ENCODE measurements around the gene ANKRD36C. TPM values are rescaled to one million over a fixed set of nuclear protein-coding genes. Genes with fewer than 3 reads are reported as not detected.
"Not testable (repeated sequence)": the region's sequence is repeated elsewhere in the genome, so short reads cannot be mapped to it uniquely, and the experiment has no call there.

ANKRD36C gene
- total RNA-seq, 1 experiment from 2014 or later = 22.0 TPM

DNA sequence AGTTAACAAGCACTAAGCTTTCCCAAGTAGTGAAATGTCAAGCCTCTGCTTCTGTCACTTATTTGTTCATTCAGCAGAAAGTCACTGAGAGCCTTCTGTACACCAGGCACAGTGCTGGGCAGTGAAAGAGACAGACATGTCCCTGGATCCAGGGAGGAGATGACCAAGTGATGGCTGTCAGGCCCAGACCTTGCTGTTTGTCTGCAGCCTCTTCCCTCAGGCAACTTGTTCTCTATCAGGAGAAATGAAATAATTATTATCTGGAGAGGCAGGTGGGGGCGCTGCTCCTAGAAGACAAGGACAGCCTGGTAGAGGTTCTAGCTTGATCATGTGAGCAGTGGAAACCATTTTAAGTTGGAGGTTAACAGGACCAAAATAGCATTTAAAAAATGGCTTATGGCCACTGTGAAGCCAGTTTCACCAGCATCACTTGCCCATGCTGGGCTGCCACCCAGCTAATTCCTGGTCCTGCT is 21.2 kb upstream of the ANKRD36C start:
- H3K9me3 ChIP-seq (ENCODE audit: control insufficient read depth, insufficient read depth, low read depth, low read length); POLR2A ChIA-PET; DNase-seq (ENCODE audit: low read depth, low spot score); in situ Hi-C loops (cut with HindIII; ENCODE audit: low pct_unique_long_range_greater_than_20kb, low sequenced_read_pairs); H3K4me1 ChIP-seq (ENCODE audit: control insufficient read depth, insufficient read depth, low read length); intact Hi-C loops (cut with micrococcal nuclease; ENCODE audit: unreplicated experiment); BruUV-seq (replicated peaks); ATAC-seq; H3K4me3 ChIP-seq (ENCODE audit: low read depth in 2 of 2, low read length in 2 of 2); H3K36me3 ChIP-seq (ENCODE audit: control insufficient read depth, insufficient read depth, low read length); H3K27ac ChIP-seq (ENCODE audit: low read length); H3K27me3 ChIP-seq (ENCODE audit: control insufficient read depth, insufficient read depth, low read length); CTCF ChIA-PET: not testable (repeated sequence)
- TF ChIP-seq, protein P1, sequence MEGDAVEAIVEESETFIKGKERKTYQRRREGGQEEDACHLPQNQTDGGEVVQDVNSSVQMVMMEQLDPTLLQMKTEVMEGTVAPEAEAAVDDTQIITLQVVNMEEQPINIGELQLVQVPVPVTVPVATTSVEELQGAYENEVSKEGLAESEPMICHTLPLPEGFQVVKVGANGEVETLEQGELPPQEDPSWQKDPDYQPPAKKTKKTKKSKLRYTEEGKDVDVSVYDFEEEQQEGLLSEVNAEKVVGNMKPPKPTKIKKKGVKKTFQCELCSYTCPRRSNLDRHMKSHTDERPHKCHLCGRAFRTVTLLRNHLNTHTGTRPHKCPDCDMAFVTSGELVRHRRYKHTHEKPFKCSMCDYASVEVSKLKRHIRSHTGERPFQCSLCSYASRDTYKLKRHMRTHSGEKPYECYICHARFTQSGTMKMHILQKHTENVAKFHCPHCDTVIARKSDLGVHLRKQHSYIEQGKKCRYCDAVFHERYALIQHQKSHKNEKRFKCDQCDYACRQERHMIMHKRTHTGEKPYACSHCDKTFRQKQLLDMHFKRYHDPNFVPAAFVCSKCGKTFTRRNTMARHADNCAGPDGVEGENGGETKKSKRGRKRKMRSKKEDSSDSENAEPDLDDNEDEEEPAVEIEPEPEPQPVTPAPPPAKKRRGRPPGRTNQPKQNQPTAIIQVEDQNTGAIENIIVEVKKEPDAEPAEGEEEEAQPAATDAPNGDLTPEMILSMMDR (IDR thresholded peaks at IDR 0.05) = peak; percentile 29

DNA sequence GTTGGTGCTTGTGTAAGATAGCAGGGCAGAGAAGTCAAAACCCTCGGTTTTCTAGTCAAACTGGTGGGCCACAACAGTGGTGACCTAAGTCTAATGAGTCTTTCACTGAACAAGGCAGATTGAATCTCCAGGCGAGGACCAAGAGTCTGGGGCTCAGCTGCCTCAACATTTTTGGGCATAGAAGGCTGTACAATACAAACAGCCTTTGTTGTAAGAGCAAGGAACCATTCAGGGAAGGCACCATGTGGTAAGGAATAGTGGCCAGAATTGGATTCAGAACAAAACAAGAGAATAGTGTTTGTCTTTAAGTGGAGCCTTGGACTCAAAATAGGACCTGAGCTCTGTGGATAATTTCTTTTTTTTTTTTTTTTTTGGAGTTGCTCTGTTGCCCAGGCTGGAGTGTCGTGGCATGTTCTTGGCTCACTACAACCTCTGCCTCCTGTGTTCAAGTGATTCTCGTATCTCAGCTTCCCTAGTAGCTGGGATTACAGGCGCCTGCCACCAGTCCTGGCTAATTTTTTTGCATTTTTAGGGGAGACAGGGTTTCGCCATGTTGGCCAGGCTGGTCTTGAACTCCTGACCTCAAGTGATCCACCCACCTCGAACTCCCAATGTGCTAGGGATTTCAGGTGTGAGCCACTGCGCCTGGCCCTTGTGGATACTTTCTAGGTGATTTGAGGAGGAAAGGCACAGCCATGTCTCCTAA is 20.6 kb upstream of the ANKRD36C start:
- H3K27ac ChIP-seq (ENCODE audit: low read length); H3K36me3 ChIP-seq (ENCODE audit: control insufficient read depth, insufficient read depth, low read length); ATAC-seq; H3K9me3 ChIP-seq (ENCODE audit: control insufficient read depth, insufficient read depth, low read depth, low read length); BruUV-seq (replicated peaks); POLR2A ChIA-PET; intact Hi-C loops (cut with micrococcal nuclease; ENCODE audit: unreplicated experiment); DNase-seq (ENCODE audit: low read depth, low spot score); H3K27me3 ChIP-seq (ENCODE audit: control insufficient read depth, insufficient read depth, low read length); H3K4me1 ChIP-seq (ENCODE audit: control insufficient read depth, insufficient read depth, low read length); CTCF ChIA-PET; H3K4me3 ChIP-seq (ENCODE audit: low read depth in 2 of 2, low read length in 2 of 2); in situ Hi-C loops (cut with HindIII; ENCODE audit: low pct_unique_long_range_greater_than_20kb, low sequenced_read_pairs): not testable (repeated sequence)

DNA sequence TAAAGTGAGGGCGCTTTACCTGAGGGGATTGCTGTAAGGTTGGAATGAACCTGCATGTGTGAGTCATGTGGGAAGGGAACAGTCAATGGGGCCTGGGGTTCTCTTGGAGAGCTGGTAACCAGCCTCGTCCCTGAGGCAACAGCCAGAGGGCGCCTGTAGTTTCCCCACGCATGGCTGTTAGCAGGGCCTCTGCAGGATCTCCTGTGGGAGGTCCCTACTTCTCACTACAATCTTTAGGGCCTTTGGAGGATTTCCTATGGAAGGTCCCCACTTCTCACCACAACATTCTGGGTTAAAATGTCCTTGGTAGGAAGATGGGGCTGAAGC is 19.5 kb upstream of the ANKRD36C start:
- POLR2A ChIA-PET; H3K27me3 ChIP-seq (ENCODE audit: control insufficient read depth, insufficient read depth, low read length); H3K36me3 ChIP-seq (ENCODE audit: control insufficient read depth, insufficient read depth, low read length); CTCF ChIA-PET; in situ Hi-C loops (cut with HindIII; ENCODE audit: low pct_unique_long_range_greater_than_20kb, low sequenced_read_pairs); H3K9me3 ChIP-seq (ENCODE audit: control insufficient read depth, insufficient read depth, low read depth, low read length); H3K4me1 ChIP-seq (ENCODE audit: control insufficient read depth, insufficient read depth, low read length); H3K27ac ChIP-seq (ENCODE audit: low read length); BruUV-seq (replicated peaks); intact Hi-C loops (cut with micrococcal nuclease; ENCODE audit: unreplicated experiment); DNase-seq (ENCODE audit: low read depth, low spot score): not testable (repeated sequence)
- TF ChIP-seq, protein P1 (IDR thresholded peaks at IDR 0.05) = peak; percentile 60
- ATAC-seq = peak; percentile 57
- H3K4me3 ChIP-seq (ENCODE audit: low read depth in 2 of 2, low read length in 2 of 2) = peak overlapping the region in 1 of 2 experiments; percentile 48; a peak in 2 of 4 replicates

DNA sequence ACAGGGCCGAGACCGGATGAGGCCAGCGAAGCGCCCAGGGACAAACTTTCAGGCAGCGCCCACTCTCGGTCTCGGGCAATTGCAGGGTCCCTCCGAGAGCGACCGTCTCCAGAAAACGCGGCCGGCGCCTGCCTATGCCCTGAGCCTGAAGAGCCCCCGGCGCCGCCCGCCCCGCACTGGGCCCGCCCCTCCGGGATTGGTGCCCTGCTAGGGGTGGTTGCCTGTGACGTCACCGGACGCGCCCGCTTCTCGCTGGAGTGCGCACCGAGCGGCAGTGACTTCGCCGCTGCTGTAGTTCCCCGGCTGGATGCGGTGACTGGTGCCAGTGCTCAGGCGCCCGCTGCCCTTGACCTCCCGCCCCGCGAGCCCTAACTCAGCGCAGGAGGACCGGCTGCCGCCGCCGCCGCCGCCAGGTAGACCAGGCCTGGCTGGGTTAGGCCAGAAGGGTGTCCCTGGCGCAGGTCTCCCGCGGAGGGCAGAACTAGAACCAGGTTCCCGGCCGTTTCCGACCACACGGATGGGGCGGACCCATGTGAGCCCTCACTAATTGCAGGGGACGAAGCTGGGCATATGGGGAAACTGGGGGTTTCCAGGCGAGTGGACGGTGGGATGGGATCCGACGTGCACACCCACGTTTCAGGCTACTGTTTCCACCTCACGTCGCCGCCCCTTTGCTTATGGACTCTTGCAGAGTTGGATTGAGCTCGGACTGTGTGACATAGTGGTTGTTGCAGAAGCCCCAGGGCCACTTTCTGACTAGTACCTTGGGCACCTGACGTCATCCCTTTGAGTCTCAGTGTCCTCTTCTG is 18.9 kb upstream of the ANKRD36C start:
- POLR2A ChIA-PET; H3K4me1 ChIP-seq (ENCODE audit: control insufficient read depth, insufficient read depth, low read length); H3K27me3 ChIP-seq (ENCODE audit: control insufficient read depth, insufficient read depth, low read length); H3K36me3 ChIP-seq (ENCODE audit: control insufficient read depth, insufficient read depth, low read length); H3K9me3 ChIP-seq (ENCODE audit: control insufficient read depth, insufficient read depth, low read depth, low read length); in situ Hi-C loops (cut with HindIII; ENCODE audit: low pct_unique_long_range_greater_than_20kb, low sequenced_read_pairs); CTCF ChIA-PET; H3K27ac ChIP-seq (ENCODE audit: low read length); BruUV-seq (replicated peaks); intact Hi-C loops (cut with micrococcal nuclease; ENCODE audit: unreplicated experiment); DNase-seq (ENCODE audit: low read depth, low spot score): not testable (repeated sequence)
- peak; percentile 100 for ATAC-seq
- H3K4me3 ChIP-seq (ENCODE audit: low read depth in 2 of 2, low read length in 2 of 2) = peak overlapping the region; percentile 41 to 48

DNA sequence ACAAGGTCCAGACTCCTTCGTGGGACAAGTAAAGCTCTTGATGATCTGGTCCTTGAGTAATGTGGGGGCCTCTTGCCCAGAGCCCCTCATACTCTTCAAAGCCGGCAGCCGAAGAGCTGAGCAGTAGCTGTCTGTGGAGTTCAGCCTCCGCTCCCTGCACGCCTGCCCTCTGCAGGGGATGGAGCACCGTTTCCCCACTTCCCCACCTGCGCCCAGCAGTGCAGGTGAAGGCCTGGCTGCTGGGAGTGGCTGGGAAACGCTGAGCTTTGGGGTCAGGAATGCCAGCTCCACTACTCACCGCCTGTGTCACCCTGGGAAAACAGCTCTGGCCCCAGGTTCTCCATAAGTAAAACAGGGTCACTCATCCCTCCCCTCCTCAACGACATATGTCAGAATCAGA is 18.2 kb upstream of the ANKRD36C start:
- in situ Hi-C loops (cut with HindIII; ENCODE audit: low pct_unique_long_range_greater_than_20kb, low sequenced_read_pairs); H3K27ac ChIP-seq (ENCODE audit: low read length); BruUV-seq (replicated peaks); CTCF ChIA-PET; POLR2A ChIA-PET; H3K36me3 ChIP-seq (ENCODE audit: control insufficient read depth, insufficient read depth, low read length); H3K4me1 ChIP-seq (ENCODE audit: control insufficient read depth, insufficient read depth, low read length); H3K27me3 ChIP-seq (ENCODE audit: control insufficient read depth, insufficient read depth, low read length); H3K9me3 ChIP-seq (ENCODE audit: control insufficient read depth, insufficient read depth, low read depth, low read length); DNase-seq (ENCODE audit: low read depth, low spot score); intact Hi-C loops (cut with micrococcal nuclease; ENCODE audit: unreplicated experiment): not testable (repeated sequence)
- peak overlapping the region; percentile 41 for H3K4me3 ChIP-seq (ENCODE audit: low read depth in 2 of 2, low read length in 2 of 2)
- peak; percentile 18 for ATAC-seq

DNA sequence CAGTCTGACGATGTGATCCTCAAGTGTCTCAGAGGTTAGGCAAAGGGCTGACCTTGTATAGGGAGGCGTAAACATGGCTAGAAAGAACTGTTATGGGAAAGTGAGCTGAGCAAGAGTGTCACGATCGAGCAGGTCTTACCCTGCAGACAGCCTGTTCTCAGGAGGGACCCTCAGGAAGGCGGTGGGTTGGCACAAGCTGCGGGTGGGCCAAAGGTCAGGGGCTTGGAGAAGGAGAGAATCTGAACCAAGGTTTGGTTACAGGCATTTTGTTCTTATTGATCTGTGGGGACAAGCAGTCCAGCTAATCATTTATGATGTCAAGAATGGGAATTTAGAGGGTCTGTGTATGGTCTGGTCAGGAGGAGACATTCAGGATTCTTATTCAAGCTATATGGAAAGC is 16.4 kb upstream of the ANKRD36C start:
- H3K4me1 ChIP-seq (ENCODE audit: control insufficient read depth, insufficient read depth, low read length); POLR2A ChIA-PET; intact Hi-C loops (cut with micrococcal nuclease; ENCODE audit: unreplicated experiment); H3K27me3 ChIP-seq (ENCODE audit: control insufficient read depth, insufficient read depth, low read length); BruUV-seq (replicated peaks); CTCF ChIA-PET; ATAC-seq; H3K27ac ChIP-seq (ENCODE audit: low read length); H3K9me3 ChIP-seq (ENCODE audit: control insufficient read depth, insufficient read depth, low read depth, low read length); in situ Hi-C loops (cut with HindIII; ENCODE audit: low pct_unique_long_range_greater_than_20kb, low sequenced_read_pairs); H3K36me3 ChIP-seq (ENCODE audit: control insufficient read depth, insufficient read depth, low read length); DNase-seq (ENCODE audit: low read depth, low spot score); H3K4me3 ChIP-seq (ENCODE audit: low read depth in 2 of 2, low read length in 2 of 2): not testable (repeated sequence)

All from Panc1 (cell line).